Measurements from ENCODE around the gene GULP1. TPM values are rescaled to one million over a fixed set of nuclear protein-coding genes. Genes with fewer than 3 reads are reported as not detected.
"Not testable (repeated sequence)": the region's sequence is repeated elsewhere in the genome, so short reads cannot be mapped to it uniquely, and the experiment has no call there.

GULP1 gene
- total RNA-seq, 1 experiment from 2014 or later, result 77.5 TPM

- peak; percentile 82 for DNase-seq (ENCODE audit: extremely low read depth, low read depth)
Measured at GRCh38 chr2:188292348-188293239, 920 bp downstream of the GULP1 start.

- DNase-seq (ENCODE audit: extremely low read depth, low read depth), result peak; percentile 54
Measured at GRCh38 chr2:188293601-188294351, 2.1 kb downstream of the GULP1 start.

- DNase-seq (ENCODE audit: extremely low read depth, low read depth), result no peak
Measured at GRCh38 chr2:188294352-188294926, 2.8 kb downstream of the GULP1 start.

- DNase-seq (ENCODE audit: extremely low read depth, low read depth), result no peak
Measured at GRCh38 chr2:188295067-188295685, 3.5 kb downstream of the GULP1 start.

- DNase-seq (ENCODE audit: extremely low read depth, low read depth), result no peak
Measured at GRCh38 chr2:188297978-188298377, 6.3 kb downstream of the GULP1 start.

GRCh38 chr2:188298937-188299371 lies 7.3 kb downstream of the GULP1 start:
- DNase-seq (ENCODE audit: extremely low read depth, low read depth), result not testable (repeated sequence)

GRCh38 chr2:188303363-188304031 lies 11.8 kb downstream of the GULP1 start:
- no peak for DNase-seq (ENCODE audit: extremely low read depth, low read depth)

- no peak for DNase-seq (ENCODE audit: extremely low read depth, low read depth)
Measured at GRCh38 chr2:188305271-188305670, 13.6 kb downstream of the GULP1 start.

GRCh38 chr2:188306271-188306670 lies 14.6 kb downstream of the GULP1 start:
- DNase-seq (ENCODE audit: extremely low read depth, low read depth), result no peak

GRCh38 chr2:188307850-188308283 lies 16.2 kb downstream of the GULP1 start:
- DNase-seq (ENCODE audit: extremely low read depth, low read depth), result no peak

- no peak for DNase-seq (ENCODE audit: extremely low read depth, low read depth)
Measured at GRCh38 chr2:188308483-188308882, 16.8 kb downstream of the GULP1 start.

GRCh38 chr2:188309364-188309763 lies 17.7 kb downstream of the GULP1 start:
- no peak for DNase-seq (ENCODE audit: extremely low read depth, low read depth)

GRCh38 chr2:188314314-188315054 lies 22.8 kb downstream of the GULP1 start:
- DNase-seq (ENCODE audit: extremely low read depth, low read depth), result no peak

GRCh38 chr2:188315750-188316149 lies 24.1 kb downstream of the GULP1 start:
- DNase-seq (ENCODE audit: extremely low read depth, low read depth), result no peak

- no peak for DNase-seq (ENCODE audit: extremely low read depth, low read depth)
Measured at GRCh38 chr2:188316342-188316741, 24.7 kb downstream of the GULP1 start.

GRCh38 chr2:188316791-188317423 lies 25.2 kb downstream of the GULP1 start:
- DNase-seq (ENCODE audit: extremely low read depth, low read depth), result no peak

- DNase-seq (ENCODE audit: extremely low read depth, low read depth), result no peak
Measured at GRCh38 chr2:188318161-188318749, 26.6 kb downstream of the GULP1 start.

- DNase-seq (ENCODE audit: extremely low read depth, low read depth), result no peak
Measured at GRCh38 chr2:188319838-188320237, 28.2 kb downstream of the GULP1 start.

GRCh38 chr2:188320861-188321260 lies 29.2 kb downstream of the GULP1 start:
- DNase-seq (ENCODE audit: extremely low read depth, low read depth), result no peak

Data from NCI-H460 (cell line).